GM12878 (cell line): ENCODE data around the gene ZACN. TPM values are rescaled to one million over a fixed set of nuclear protein-coding genes. Genes with fewer than 3 reads are reported as not detected.
"Not testable (repeated sequence)": the region's sequence is repeated elsewhere in the genome, so short reads cannot be mapped to it uniquely, and the experiment has no call there.

ENCODE experiments used
- ATAC-seq: fragments of 200-7000 bp; cut with Tn5 transposase; 3 replicates; pipeline ENCODE4 v1.9.1; 2020; ENCODE audit warnings: mild to moderate bottlenecking, moderate library complexity
- BruUV-seq: library from RNA; stranded (reverse); fragments of 400-500 nt; replicated peaks from 2 replicates; lab custom pipeline; 2021; lab: Mats Ljungman, UMichigan
- CTCF ChIA-PET: fragments of 300-600 bp; sonication (Branson Sonifier 250); formaldehyde crosslinking; extraction: SDS; loops from one replicate; lab custom pipeline; 2021; ENCODE audit warnings: inconsistent platforms; lab: Yijun Ruan, JAX
- POLR2A ChIA-PET: fragments of 350-600 bp; formaldehyde crosslinking; extraction: SDS; loops from one replicate; lab custom pipeline; 2021; ENCODE audit warnings: inconsistent platforms; lab: Charles Lee
- RAD21 ChIA-PET: fragments of 300-600 bp; sonication (Branson Sonifier 250); formaldehyde crosslinking; loops from one replicate; lab custom pipeline; 2023; ENCODE audit warnings: antibody characterized with exemption; ENCODE audit not compliant: unreplicated experiment; lab: Charles Lee
- SMC1A ChIA-PET: fragments of 300-600 bp; sonication (Branson Sonifier 250); formaldehyde crosslinking; loops from one replicate; lab custom pipeline; 2023; ENCODE audit not compliant: unreplicated experiment, uncharacterized antibody; lab: Charles Lee
- DNase-seq: peaks from one replicate; pipeline ENCODE4 v3.0.0-alpha.2; 2011; ENCODE audit warnings: low read depth, low spot score
- FAIRE-seq: peaks from 3 replicates; lab custom pipeline; 2011; peaks lifted over from hg19 to GRCh38; lab: Jason Lieb, UNC
- H2AFZ ChIP-seq: 2 replicates; pipeline ENCODE4 v1.6.0; 2011; ENCODE audit warnings: low read depth, low read length, control low read depth; ENCODE audit not compliant: control insufficient read depth
- H3K27ac ChIP-seq: 2 replicates; pipeline ENCODE4 v1.5.1; 2011; ENCODE audit warnings: control low read depth; ENCODE audit not compliant: control insufficient read depth, insufficient read depth
- H3K27me3 ChIP-seq, 2 experiments: replicated peaks in 1 of 2; 2 replicates each; pipeline versions ENCODE4 v1.6.0 to v1.6.1; 2011; ENCODE audit warnings: low read length in 1 of 2; ENCODE audit not compliant: control insufficient read depth in 2 of 2, insufficient read depth in 2 of 2
- H3K36me3 ChIP-seq, 2 experiments: 2 replicates each; pipeline ENCODE4 v1.5.1; 2011; ENCODE audit warnings: low read length in 1 of 2; ENCODE audit not compliant: control insufficient read depth in 2 of 2, insufficient read depth in 2 of 2
- H3K4me1 ChIP-seq: 2 replicates; pipeline ENCODE4 v1.6.1; 2011; ENCODE audit warnings: mild to moderate bottlenecking, low read length, moderate library complexity, mixed read lengths; ENCODE audit not compliant: control insufficient read depth, insufficient read depth
- H3K4me2 ChIP-seq: 2 replicates; pipeline ENCODE4 v1.6.0; 2011; ENCODE audit warnings: control low read depth; ENCODE audit not compliant: control insufficient read depth, insufficient read depth
- H3K4me3 ChIP-seq: fragments of 200-600 bp; sonication (generic); 2 replicates; pipeline ENCODE4 v1.5.1; 2016
- H3K79me2 ChIP-seq: 2 replicates; pipeline ENCODE4 v1.6.0; 2011; ENCODE audit warnings: low read length; ENCODE audit not compliant: control insufficient read depth, insufficient read depth
- H3K9ac ChIP-seq: 2 replicates; pipeline ENCODE4 v1.8.0; 2011; ENCODE audit warnings: low read length, control low read depth, mixed read lengths; ENCODE audit not compliant: control insufficient read depth, insufficient read depth
- H3K9me3 ChIP-seq: replicated peaks from 3 replicates; pipeline ENCODE4 v1.5.1; 2011; ENCODE audit warnings: mild to moderate bottlenecking, low read length; ENCODE audit not compliant: control insufficient read depth, insufficient read depth
- H4K20me1 ChIP-seq: 2 replicates; pipeline ENCODE4 v1.6.0; 2011; ENCODE audit not compliant: control insufficient read depth, insufficient read depth
- WGBS: methylation state at CpG from one replicate; pipeline ENCODE4 v1.1.6; 2016; ENCODE audit warnings: low lambda C conversion rate; ENCODE audit not compliant: insufficient replicate concordance, insufficient coverage; ENCODE audit errors: missing lambda C conversion rate; 5-methylcytosine and 5-hydroxymethylcytosine counted together
- in situ Hi-C: fragments of 300-500 bp; cut with MboI; formaldehyde crosslinking; loops from 9 replicates; pipeline ENCODE4 v1.14.3; 2018; ENCODE audit warnings: mixed read lengths
- intact Hi-C: fragments of 100-400 bp; cut with micrococcal nuclease; formaldehyde crosslinking; loops from one replicate; pipeline ENCODE4 v1.14.2; 2022; ENCODE audit not compliant: unreplicated experiment
- polyA plus RNA-seq, 11 experiments: library from polyadenylated mRNA; depleted of rRNA in 4 of 11; unstranded in 6 of 11; stranded (reverse) in 5 of 11; fragments of >200 nt; fragmentation: Nextera tagmentation in 4 of 11; fragmentation: Illumina TruSeq in 1 of 11; extraction: Ambion mirVana in 4 of 11; extraction: Trizol in 1 of 11; gene quantifications; 1 replicate in 1 of 11; 2 replicates in 10 of 11; pipeline versions ENCODE4 v1.2.1 to v1.2.3, GENCODE V29; 2011 to 2016; ENCODE audit warnings: inconsistent platforms in 2 of 11, missing spikeins in 2 of 11, low read depth in 1 of 11
- total RNA-seq, 4 experiments: library from RNA; depleted of rRNA in 3 of 4; stranded (reverse); fragments of >200 nt in 3 of 4; fragmentation: Illumina TruSeq in 1 of 4; extraction: Trizol in 1 of 4; gene quantifications; 2 replicates each; pipeline versions ENCODE4 v1.2.1 to v1.2.3, GENCODE V29; 2013 to 2021

The ZACN gene
- total and polyA plus RNA-seq, 10 of the 15 experiments (the other 5 are each of a cell fraction or from before 2014, with no cell fraction given) = 0.06 to 11.3 (median 0.47) TPM; not detected in 2

- DNase-seq, SMC1A ChIA-PET, H4K20me1 ChIP-seq, FAIRE-seq, H3K4me1 ChIP-seq, H3K9me3 ChIP-seq, H3K27me3 ChIP-seq, ATAC-seq, intact Hi-C loops, POLR2A ChIA-PET, H3K4me2 ChIP-seq, H3K4me3 ChIP-seq, H3K79me2 ChIP-seq, in situ Hi-C loops, H2AFZ ChIP-seq, H3K9ac ChIP-seq, CTCF ChIA-PET, BruUV-seq, H3K27ac ChIP-seq: not testable (repeated sequence)
- RAD21 ChIA-PET = interaction anchor here (1.2 kb wide), 1 partner anchor 356 kb away, joined by 5 read pairs; no protein-coding TSS in a partner anchor
- WGBS = 98% methylated on average over 3 of the region's 3 CpGs
- H3K36me3 ChIP-seq = peaks cover 40 to 49% of the 10 kb centered on the region in 2 experiments
These were observed 36.1 kb upstream of the ZACN start for GRCh38 chr17:76042868-76043267.

GRCh38 chr17:76044475-76045007, 34.4 kb upstream of the ZACN start:
- DNase-seq, H3K27ac ChIP-seq, RAD21 ChIA-PET, H3K27me3 ChIP-seq, in situ Hi-C loops, ATAC-seq, H3K79me2 ChIP-seq, H3K9me3 ChIP-seq, H3K4me2 ChIP-seq, intact Hi-C loops, BruUV-seq, FAIRE-seq, H3K4me3 ChIP-seq, H4K20me1 ChIP-seq, H3K9ac ChIP-seq, SMC1A ChIA-PET, POLR2A ChIA-PET, H2AFZ ChIP-seq: not testable (repeated sequence)
- Histone ChIP-seq H3K4me1 (peaks cover 11% of the 10 kb centered on the region), H3K36me3 (peaks cover 51 to 52% of the 10 kb centered on the region in 2 experiments)
- CTCF ChIA-PET = interaction anchor here (0.6 kb wide), 1 partner anchor 19 kb away, joined by 3 read pairs; no protein-coding TSS in a partner anchor
- WGBS = 92% methylated on average over 11 of the region's 11 CpGs
